AG09319 (cell line): ENCODE results near the gene CATSPER3.

Experiments
- DNase-seq: peaks from one replicate; pipeline ENCODE4 v3.0.0-alpha.2; 2010; ENCODE audit warnings: low read depth; ENCODE audit errors: extremely low read depth
- TF ChIP-seq, protein P1 (sequence below): IDR thresholded peaks from 2 replicates; pipeline ENCODE4 v1.5.1; 2011; ENCODE audit warnings: low read depth, mild to moderate bottlenecking, inconsistent platforms, low read length, moderate library complexity

CATSPER3 gene

GRCh38 chr5:135037519-135038204, 70.0 kb downstream of the CATSPER3 start:
- no peak for DNase-seq
- TF ChIP-seq, protein P1, sequence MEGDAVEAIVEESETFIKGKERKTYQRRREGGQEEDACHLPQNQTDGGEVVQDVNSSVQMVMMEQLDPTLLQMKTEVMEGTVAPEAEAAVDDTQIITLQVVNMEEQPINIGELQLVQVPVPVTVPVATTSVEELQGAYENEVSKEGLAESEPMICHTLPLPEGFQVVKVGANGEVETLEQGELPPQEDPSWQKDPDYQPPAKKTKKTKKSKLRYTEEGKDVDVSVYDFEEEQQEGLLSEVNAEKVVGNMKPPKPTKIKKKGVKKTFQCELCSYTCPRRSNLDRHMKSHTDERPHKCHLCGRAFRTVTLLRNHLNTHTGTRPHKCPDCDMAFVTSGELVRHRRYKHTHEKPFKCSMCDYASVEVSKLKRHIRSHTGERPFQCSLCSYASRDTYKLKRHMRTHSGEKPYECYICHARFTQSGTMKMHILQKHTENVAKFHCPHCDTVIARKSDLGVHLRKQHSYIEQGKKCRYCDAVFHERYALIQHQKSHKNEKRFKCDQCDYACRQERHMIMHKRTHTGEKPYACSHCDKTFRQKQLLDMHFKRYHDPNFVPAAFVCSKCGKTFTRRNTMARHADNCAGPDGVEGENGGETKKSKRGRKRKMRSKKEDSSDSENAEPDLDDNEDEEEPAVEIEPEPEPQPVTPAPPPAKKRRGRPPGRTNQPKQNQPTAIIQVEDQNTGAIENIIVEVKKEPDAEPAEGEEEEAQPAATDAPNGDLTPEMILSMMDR, result no peak

- DNase-seq, result no peak
- TF ChIP-seq, protein P1, result no peak
These were observed 70.6 kb downstream of the CATSPER3 start for GRCh38 chr5:135038205-135038812.

- no peak for DNase-seq
- TF ChIP-seq, protein P1, result no peak
These were observed 71.1 kb downstream of the CATSPER3 start for GRCh38 chr5:135038813-135039270.

DNA sequence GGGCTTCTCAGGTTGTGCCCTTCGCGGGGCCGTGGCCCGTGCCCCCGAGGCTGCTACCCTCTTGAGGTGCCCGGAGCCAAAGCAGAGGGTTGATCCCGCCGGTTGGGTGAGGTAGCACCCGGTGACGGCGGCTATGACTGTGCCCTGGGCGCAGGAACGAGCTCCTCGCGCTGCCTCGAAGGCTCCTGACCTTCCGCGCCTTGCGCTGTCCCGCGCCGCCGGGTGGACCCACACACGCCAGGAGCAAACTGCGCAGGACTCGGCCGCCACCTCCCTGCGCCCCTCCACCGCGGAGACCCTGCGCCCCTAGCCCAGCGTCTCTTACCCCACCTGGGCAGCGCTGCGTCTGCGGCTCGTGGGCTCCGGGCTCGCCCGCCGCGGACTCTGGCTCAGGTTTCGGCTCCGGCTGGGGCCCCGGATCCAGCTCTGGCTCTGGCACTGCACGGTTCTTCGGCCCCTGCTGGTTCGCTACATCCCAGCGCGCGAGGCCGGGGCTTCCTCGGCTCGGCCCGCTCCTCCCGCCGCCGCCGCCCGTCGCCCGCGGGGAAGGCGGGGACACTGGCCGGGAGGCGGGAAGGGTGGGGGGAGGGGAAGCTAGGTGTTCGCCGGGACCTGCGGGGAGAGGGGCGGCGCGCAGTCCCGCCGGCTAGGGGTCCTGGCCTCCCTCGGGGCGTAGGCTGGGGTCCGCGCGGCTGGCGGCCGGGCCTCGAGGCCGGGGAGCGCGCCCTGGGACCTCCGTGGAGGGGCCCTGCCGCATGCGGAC, 71.7 kb downstream of the CATSPER3 start:
- no peak for DNase-seq
- TF ChIP-seq, protein P1, result no peak

- DNase-seq, result no peak
- TF ChIP-seq, protein P1, result no peak
These were observed 72.3 kb downstream of the CATSPER3 start for GRCh38 chr5:135040034-135040332.

GRCh38 chr5:135040333-135041144, 72.8 kb downstream of the CATSPER3 start:
- DNase-seq, result no peak
- TF ChIP-seq, protein P1, result no peak
